ENCODE data around the gene ZSWIM4.
A peak's percentile ranks its signal among the peaks of the same experiment; 100 is the strongest.

- no peak for TF ChIP-seq GATA3 (IDR thresholded peaks at IDR 0.05; ENCODE audit: low read depth, low read length)
- TF ChIP-seq GATA2 (IDR thresholded peaks at IDR 0.05; ENCODE audit: low read depth, low read length) = 0 out of 2 replicates have a peak, but pooled peaks have one; percentile 13
Observed at GRCh38 chr19:13856497-13856896, 61.3 kb downstream of the ZSWIM4 start.
